ENCODE measurements around the gene CALD1. TPM values are rescaled to one million over a fixed set of nuclear protein-coding genes. Genes with fewer than 3 reads are reported as not detected.

CALD1 gene
- polyA plus RNA-seq, 1 donor (not counting 4 experiments of a cell fraction or from before 2014, with no cell fraction given): 229 TPM

DNA sequence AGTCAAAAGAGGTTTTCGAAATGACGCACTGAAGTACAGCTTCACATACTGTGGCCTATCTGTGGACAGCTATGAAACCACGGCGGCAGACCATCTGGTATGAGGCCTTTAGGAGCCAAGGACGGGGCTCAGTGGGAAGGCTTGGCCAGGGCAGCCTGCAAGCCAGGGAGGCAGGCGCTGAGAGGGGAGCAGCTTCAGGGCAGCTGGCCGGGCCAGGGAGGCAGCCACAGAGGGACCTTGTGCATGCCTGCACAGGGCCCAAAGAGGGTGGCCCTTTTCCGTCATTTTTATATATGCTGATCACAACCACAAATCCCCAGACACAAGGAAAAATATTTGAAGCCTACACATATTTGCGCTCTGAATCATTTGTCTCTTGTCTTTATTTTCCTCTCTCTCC is 13.5 kb downstream of the CALD1 start:
- Histone ChIP-seq H3K27me3 (ENCODE audit: control insufficient read depth, extremely low read depth, insufficient read depth, low read length) (no peaks in the 10 kb centered on the region), H3K4me2 (ENCODE audit: control insufficient read depth, extremely low read depth, insufficient read depth, low read depth, low read length) (no peak overlapping the region), H3K9ac (ENCODE audit: control insufficient read depth, extremely low read depth, insufficient read depth, low read length) (no peak overlapping the region), H3K27ac (ENCODE audit: control insufficient read depth, insufficient read depth, low read length) (no peak overlapping the region), H3K4me3 (ENCODE audit: control insufficient read depth in 2 of 3, extremely low read depth in 1 of 3, insufficient read depth in 2 of 3, low read depth in 1 of 3, low read length in 3 of 3) (no peak overlapping the region), H2AFZ (ENCODE audit: control insufficient read depth, low read length) (no peak overlapping the region), H3K9me1 (ENCODE audit: control insufficient read depth, extremely low read depth, insufficient read depth, low read length) (no peaks in the 10 kb centered on the region), H4K20me1 (ENCODE audit: control insufficient read depth, extremely low read depth, insufficient read depth, low read length) (no peaks in the 10 kb centered on the region), H3K36me3 (ENCODE audit: control insufficient read depth in 2 of 2, extremely low read depth in 1 of 2, insufficient read depth in 2 of 2, low read length in 2 of 2) (peaks cover 3 to 8% of the 10 kb centered on the region in 2 experiments), H3K4me1 (ENCODE audit: control insufficient read depth, extremely low read depth, insufficient read depth, low read length) (peaks cover 8% of the 10 kb centered on the region), H3K79me2 (ENCODE audit: control insufficient read depth, insufficient read depth, low read length) (peaks cover 85% of the 10 kb centered on the region), H3K9me3 (ENCODE audit: control insufficient read depth, low read depth, low read length) (no peaks in the 10 kb centered on the region)
- FAIRE-seq (no peak), DNase-seq (ENCODE audit: low read depth, low spot score) (no peak)
- dilution Hi-C loops (cut with MboI; ENCODE audit: extremely low pct_ligation_motif_present, low sequenced_read_pairs): no loop called here
- TF ChIP-seq, protein P1, sequence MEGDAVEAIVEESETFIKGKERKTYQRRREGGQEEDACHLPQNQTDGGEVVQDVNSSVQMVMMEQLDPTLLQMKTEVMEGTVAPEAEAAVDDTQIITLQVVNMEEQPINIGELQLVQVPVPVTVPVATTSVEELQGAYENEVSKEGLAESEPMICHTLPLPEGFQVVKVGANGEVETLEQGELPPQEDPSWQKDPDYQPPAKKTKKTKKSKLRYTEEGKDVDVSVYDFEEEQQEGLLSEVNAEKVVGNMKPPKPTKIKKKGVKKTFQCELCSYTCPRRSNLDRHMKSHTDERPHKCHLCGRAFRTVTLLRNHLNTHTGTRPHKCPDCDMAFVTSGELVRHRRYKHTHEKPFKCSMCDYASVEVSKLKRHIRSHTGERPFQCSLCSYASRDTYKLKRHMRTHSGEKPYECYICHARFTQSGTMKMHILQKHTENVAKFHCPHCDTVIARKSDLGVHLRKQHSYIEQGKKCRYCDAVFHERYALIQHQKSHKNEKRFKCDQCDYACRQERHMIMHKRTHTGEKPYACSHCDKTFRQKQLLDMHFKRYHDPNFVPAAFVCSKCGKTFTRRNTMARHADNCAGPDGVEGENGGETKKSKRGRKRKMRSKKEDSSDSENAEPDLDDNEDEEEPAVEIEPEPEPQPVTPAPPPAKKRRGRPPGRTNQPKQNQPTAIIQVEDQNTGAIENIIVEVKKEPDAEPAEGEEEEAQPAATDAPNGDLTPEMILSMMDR (optimal IDR thresholded peaks at IDR 0.05 in 1 of 3, IDR thresholded peaks at IDR 0.05 in 1 of 3, conservative IDR thresholded peaks at IDR 0.05 in 1 of 3; ENCODE audit: extremely low read depth in 1 of 3, insufficient read depth in 2 of 3, low read length in 3 of 3): no peak
- no peak for TF ChIP-seq EZH2 (IDR thresholded peaks at IDR 0.05; ENCODE audit: low read length)

GRCh38 chr7:134795231-134795630 is 15.8 kb downstream of the CALD1 start:
- no peak overlapping the region for H3K4me2 ChIP-seq (ENCODE audit: control insufficient read depth, extremely low read depth, insufficient read depth, low read depth, low read length)
- H4K20me1 ChIP-seq (ENCODE audit: control insufficient read depth, extremely low read depth, insufficient read depth, low read length): no peaks in the 10 kb centered on the region
- H3K4me1 ChIP-seq (ENCODE audit: control insufficient read depth, extremely low read depth, insufficient read depth, low read length): peaks cover 16% of the 10 kb centered on the region
- no peak overlapping the region for H3K27ac ChIP-seq (ENCODE audit: control insufficient read depth, insufficient read depth, low read length)
- peaks cover 5 to 8% of the 10 kb centered on the region in 2 experiments for H3K36me3 ChIP-seq (ENCODE audit: control insufficient read depth in 2 of 2, extremely low read depth in 1 of 2, insufficient read depth in 2 of 2, low read length in 2 of 2)
- no peak for DNase-seq (ENCODE audit: low read depth, low spot score)
- H3K9me1 ChIP-seq (ENCODE audit: control insufficient read depth, extremely low read depth, insufficient read depth, low read length): no peaks in the 10 kb centered on the region
- H3K4me3 ChIP-seq (ENCODE audit: control insufficient read depth in 2 of 3, extremely low read depth in 1 of 3, insufficient read depth in 2 of 3, low read depth in 1 of 3, low read length in 3 of 3): no peak overlapping the region
- TF ChIP-seq EZH2 (IDR thresholded peaks at IDR 0.05; ENCODE audit: low read length): no peak
- TF ChIP-seq, protein P1 (optimal IDR thresholded peaks at IDR 0.05 in 1 of 3, IDR thresholded peaks at IDR 0.05 in 1 of 3, conservative IDR thresholded peaks at IDR 0.05 in 1 of 3; ENCODE audit: extremely low read depth in 1 of 3, insufficient read depth in 2 of 3, low read length in 3 of 3): no peak
- H3K79me2 ChIP-seq (ENCODE audit: control insufficient read depth, insufficient read depth, low read length): peaks cover 84% of the 10 kb centered on the region
- H2AFZ ChIP-seq (ENCODE audit: control insufficient read depth, low read length): no peak overlapping the region
- no peak overlapping the region for H3K9ac ChIP-seq (ENCODE audit: control insufficient read depth, extremely low read depth, insufficient read depth, low read length)
- H3K27me3 ChIP-seq (ENCODE audit: control insufficient read depth, extremely low read depth, insufficient read depth, low read length): no peaks in the 10 kb centered on the region
- FAIRE-seq: no peak
- dilution Hi-C loops (cut with MboI; ENCODE audit: extremely low pct_ligation_motif_present, low sequenced_read_pairs): no loop called here
- no peaks in the 10 kb centered on the region for H3K9me3 ChIP-seq (ENCODE audit: control insufficient read depth, low read depth, low read length)

All from keratinocyte (primary cell).